C4-2B (cell line): ENCODE measurements around the gene CREM.

Experiments
- H3K27ac ChIP-seq: fragments of 450-650 bp; 2 replicates; pipeline ENCODE4 v1.5.1; 2017
- ZFX ChIP-seq: fragments of 450-650 bp; IDR thresholded peaks from 2 replicates; pipeline ENCODE4 v1.6.1; 2017
- TF ChIP-seq, protein P1 (sequence below): fragments of 450-650 bp; conservative IDR thresholded peaks from 2 replicates; pipeline ENCODE4 v1.5.1; 2017; ENCODE audit warnings: mild to moderate bottlenecking

The CREM gene

DNA sequence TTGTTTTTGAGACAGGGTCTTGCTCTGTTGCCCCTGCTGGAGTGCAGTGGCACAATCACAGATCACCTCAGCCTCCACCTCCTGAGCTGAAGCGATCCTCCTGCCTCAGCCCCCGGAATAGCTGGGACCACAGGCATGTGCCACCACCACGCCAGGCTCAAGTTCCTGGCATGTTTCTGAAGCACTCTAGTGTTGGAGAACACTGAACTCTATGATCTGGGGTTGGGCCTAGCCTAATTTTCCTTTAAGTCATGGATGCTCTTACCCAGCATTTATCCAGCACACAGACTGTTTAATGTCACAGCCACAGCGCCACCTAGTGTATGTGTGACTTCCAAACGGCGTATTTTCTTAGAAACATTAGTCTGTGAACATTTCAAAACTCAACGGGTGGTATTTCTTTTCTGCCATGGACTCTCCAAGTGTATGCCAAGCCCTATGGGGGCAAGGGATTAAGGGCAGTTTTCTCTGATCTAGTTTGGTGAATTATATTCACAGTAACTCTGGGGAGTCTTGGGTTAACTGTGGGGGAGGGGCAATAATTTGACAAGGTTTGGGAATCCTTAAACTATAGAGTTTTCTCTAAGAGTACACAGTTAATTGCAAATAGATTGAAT lies 91.8 kb downstream of the CREM start:
- TF ChIP-seq, protein P1, sequence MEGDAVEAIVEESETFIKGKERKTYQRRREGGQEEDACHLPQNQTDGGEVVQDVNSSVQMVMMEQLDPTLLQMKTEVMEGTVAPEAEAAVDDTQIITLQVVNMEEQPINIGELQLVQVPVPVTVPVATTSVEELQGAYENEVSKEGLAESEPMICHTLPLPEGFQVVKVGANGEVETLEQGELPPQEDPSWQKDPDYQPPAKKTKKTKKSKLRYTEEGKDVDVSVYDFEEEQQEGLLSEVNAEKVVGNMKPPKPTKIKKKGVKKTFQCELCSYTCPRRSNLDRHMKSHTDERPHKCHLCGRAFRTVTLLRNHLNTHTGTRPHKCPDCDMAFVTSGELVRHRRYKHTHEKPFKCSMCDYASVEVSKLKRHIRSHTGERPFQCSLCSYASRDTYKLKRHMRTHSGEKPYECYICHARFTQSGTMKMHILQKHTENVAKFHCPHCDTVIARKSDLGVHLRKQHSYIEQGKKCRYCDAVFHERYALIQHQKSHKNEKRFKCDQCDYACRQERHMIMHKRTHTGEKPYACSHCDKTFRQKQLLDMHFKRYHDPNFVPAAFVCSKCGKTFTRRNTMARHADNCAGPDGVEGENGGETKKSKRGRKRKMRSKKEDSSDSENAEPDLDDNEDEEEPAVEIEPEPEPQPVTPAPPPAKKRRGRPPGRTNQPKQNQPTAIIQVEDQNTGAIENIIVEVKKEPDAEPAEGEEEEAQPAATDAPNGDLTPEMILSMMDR = peak; percentile 91
- no peak for TF ChIP-seq ZFX
- no peak overlapping the region for H3K27ac ChIP-seq

DNA sequence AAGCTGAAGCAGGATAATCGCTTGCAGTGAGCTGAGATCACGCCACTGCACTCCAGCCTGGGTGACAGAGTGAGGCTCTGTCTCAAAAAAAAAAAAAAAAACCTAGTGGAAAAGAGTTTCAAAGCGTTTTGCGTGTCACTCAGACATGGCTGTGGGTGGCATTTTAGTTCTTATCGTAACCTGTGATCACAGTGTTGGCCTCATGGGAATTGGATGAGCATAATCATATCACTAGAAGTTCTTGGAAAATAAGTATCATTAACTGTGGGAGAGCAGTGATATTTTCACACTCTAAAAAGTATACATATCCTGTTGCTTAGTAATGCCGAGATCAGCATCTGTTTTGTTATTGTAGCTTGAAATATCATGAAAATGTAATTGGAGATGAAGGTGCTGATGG lies 92.6 kb downstream of the CREM start:
- no peak overlapping the region for H3K27ac ChIP-seq
- no peak for TF ChIP-seq ZFX
- TF ChIP-seq, protein P1 = no peak

DNA sequence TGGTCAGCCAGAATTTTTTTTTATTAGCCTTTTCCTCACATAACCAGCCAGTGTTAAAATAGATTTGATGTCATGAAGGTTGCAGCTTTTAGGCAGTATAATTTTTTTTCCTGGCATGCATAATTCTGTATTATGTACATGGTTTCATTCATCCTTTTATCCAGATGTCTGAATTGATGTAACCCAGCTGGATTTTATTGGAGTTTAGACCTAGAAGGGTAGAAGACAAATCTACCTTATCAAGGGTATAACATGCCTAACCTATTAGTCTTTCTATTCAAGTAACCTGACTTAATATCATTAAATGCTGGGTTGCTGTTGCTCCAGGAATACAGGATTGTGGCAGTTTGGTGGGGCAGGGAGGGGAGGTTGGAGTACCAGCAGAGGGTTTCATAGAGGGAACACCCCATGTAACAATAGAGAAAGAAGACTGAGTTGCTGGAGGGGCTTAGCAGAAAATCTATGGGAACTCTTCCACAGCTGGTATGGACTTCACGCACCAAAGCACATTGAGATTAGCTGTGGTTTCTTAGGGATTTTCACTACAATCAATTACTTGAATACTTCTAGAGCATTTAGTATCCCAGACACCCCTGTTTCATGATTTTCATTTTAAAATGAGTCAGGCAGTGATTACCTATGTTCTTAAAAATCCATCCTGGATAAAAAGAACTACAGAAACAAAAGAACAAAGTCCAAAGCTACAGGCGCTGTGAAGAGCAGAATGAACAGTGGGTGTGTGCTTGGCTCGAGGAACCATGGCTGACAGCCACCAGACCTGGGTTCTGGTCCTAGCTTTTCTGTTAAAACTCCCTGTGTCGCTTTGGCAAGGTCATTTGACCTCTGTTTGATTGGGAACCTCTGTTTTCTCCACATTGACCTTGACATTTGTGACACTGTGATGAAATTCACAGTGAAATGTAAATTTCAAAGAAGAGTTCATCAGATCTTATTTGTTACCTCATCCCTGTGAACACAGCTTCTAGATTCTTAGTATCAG lies 93.5 kb downstream of the CREM start:
- no peak for TF ChIP-seq ZFX
- TF ChIP-seq, protein P1 = no peak
- H3K27ac ChIP-seq = no peak overlapping the region

DNA sequence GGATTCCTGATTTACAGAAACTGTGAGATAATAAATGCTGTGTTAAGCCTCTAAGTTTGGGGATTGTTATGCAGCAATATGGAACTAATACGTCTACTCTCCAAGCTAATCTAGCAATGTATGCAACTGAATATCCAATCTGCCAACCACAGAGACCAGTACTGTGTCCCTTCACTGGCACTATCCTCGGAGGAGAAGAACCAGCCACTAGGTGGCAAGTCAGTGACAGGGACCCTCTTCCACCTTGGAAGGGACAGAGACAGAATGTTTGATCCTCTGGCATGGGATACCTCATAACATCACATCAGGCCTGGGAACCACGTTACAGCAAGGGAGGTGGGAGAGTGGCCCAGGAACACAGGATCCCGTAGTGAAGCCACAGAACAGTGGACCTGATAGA lies 96.4 kb downstream of the CREM start:
- TF ChIP-seq, protein P1 = peak; percentile 10
- no peak for TF ChIP-seq ZFX
- no peak overlapping the region for H3K27ac ChIP-seq

DNA sequence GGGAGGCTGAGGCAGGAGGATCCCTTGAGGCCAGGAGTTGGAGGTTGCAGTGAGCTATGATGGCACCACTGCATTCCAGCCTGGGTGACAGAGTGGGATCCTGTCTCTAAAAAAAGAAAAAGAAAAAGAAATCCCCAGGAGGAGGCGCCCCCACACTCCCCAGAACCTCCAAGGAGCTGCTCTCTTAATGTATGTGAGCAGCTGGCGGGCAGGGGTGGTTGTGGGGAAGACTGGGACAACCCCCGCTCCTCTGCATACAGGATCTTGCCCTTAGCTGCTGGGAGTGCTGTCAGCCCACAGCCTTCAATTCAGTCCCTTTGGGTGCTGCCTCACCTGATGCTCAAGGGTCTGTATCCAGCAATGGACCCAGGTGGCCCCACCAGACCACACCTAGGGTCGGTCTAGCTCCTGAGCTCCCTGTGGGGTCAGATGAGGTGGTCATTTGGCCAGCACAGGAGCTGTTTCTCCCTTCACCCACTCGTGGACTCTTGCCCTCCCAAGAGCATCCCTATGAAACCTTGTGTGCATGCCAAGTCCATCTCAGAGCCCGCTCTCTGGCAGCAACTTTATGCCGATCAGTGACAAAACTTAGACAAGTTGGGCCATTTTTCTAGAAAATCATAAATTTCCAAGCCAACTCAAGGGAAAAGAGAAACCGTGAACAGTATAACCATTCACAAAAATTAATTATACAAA lies 97.5 kb downstream of the CREM start:
- TF ChIP-seq ZFX = no peak
- TF ChIP-seq, protein P1 = no peak
- no peak overlapping the region for H3K27ac ChIP-seq

DNA sequence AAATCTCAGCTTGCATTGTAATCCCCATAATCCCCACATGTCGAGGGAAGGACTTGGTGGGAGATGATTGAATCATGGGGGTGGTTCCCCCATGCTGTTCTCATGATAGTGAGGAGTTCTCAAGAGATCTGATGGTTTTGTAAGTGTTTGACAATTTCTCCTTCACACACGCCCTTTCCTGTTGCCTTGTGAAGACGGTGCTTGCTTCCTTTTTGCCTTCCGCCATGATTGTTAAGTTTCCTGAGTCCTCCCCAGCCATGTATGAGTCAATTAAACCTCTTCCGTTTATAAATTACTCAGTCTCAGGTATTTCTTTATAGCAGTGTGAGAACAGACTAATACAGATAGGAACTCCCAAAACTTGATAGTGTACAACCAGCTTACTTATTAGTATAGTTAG lies 98.6 kb downstream of the CREM start:
- TF ChIP-seq, protein P1 = no peak
- TF ChIP-seq ZFX = no peak

DNA sequence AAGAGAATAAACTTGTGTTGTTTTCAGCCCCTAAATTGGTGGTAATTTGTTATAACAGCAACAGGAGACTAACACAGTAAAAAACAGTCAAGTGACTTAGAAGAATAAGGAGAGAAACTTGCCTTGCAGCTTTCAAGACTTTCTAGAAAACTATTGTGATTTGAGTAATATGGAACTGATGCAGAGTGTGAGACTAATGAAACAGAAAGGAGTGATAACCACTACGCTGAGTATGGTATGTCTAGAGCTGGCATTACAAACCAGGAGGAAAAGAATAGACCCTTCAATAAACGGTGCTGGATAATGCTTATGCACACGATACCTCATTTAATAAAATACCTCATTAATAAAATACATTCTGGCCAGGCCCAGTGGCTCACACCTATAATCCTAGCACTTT lies 99.9 kb downstream of the CREM start:
- TF ChIP-seq ZFX = no peak
- TF ChIP-seq, protein P1 = no peak
- no peak overlapping the region for H3K27ac ChIP-seq

More for the DNA sequence above, 98.6 kb downstream of the CREM start:
- H3K27ac ChIP-seq = no peak overlapping the region
